SK-N-SH (cell line): ENCODE data around the gene IMPDH1. TPM values are rescaled to one million over a fixed set of nuclear protein-coding genes. Genes with fewer than 3 reads are reported as not detected.

Source experiments
- CTCF ChIA-PET: fragments of 300-600, 350-600 bp; formaldehyde crosslinking; extraction: SDS; loops from one replicate; lab custom pipeline; 2021; lab: Yijun Ruan, JAX
- POLR2A ChIA-PET: fragments of 350-600 bp; sonication (Branson Sonifier 250); formaldehyde crosslinking; extraction: SDS; loops from one replicate; lab custom pipeline; 2020; ENCODE audit warnings: antibody characterized with exemption, inconsistent platforms; lab: Yijun Ruan, JAX
- DNase-seq: peaks from one replicate; pipeline ENCODE4 v3.0.0; 2012
- H2AFZ ChIP-seq: fragments of 200-600 bp; sonication (generic); 2 replicates; pipeline ENCODE4 v1.8.1; 2016; ENCODE audit warnings: antibody characterized with exemption, mild to moderate bottlenecking, low read depth
- H3F3A ChIP-seq: fragments of 200-600 bp; sonication (generic); replicated peaks from 2 replicates; pipeline ENCODE3; 2016; ENCODE audit warnings: antibody characterized with exemption, mild to moderate bottlenecking; ENCODE audit not compliant: insufficient read depth
- H3K27ac ChIP-seq, 2 experiments: fragments of 200-500 bp in 1 of 2; fragments of 200-600 bp in 1 of 2; sonication (Bioruptor generic) in 1 of 2; sonication (generic), shearing (Covaris generic) in 1 of 2; 2 replicates each; pipeline versions ENCODE4 v1.5.1 to v1.6.1; 2014 to 2016; ENCODE audit warnings: low read depth in 2 of 2, inconsistent platforms in 1 of 2, low read length in 1 of 2, mild to moderate bottlenecking in 1 of 2, mixed read lengths in 1 of 2
- H3K27me3 ChIP-seq: fragments of 200-600 bp; sonication (generic), shearing (Covaris generic); 2 replicates; pipeline ENCODE4 v1.6.1; 2016; ENCODE audit warnings: mixed run types; ENCODE audit not compliant: insufficient read depth
- H3K36me3 ChIP-seq, 2 experiments: fragments of 200-500 bp in 1 of 2; fragments of 200-600 bp in 1 of 2; sonication (Bioruptor generic) in 1 of 2; sonication (generic) in 1 of 2; replicated peaks in 1 of 2; 2 replicates each; pipeline versions ENCODE3 to v1.5.1; 2014 to 2016; ENCODE audit warnings: low read length in 1 of 2, mild to moderate bottlenecking in 1 of 2; ENCODE audit not compliant: insufficient read depth in 2 of 2, control insufficient read depth in 1 of 2
- H3K4me1 ChIP-seq, 2 experiments: fragments of 200-500 bp in 1 of 2; fragments of 200-600 bp in 1 of 2; sonication (Bioruptor generic) in 1 of 2; sonication (generic), shearing (Covaris generic) in 1 of 2; 2 replicates each; pipeline versions ENCODE4 v1.5.1 to v1.6.1; 2014 to 2016; ENCODE audit warnings: low read depth in 1 of 2, low read length in 1 of 2, mixed run types in 1 of 2; ENCODE audit not compliant: insufficient read depth in 2 of 2, control insufficient read depth in 1 of 2
- H3K4me2 ChIP-seq: fragments of 200-600 bp; sonication (generic), shearing (Covaris generic); 2 replicates; pipeline ENCODE4 v1.6.1; 2017; ENCODE audit warnings: mixed run types
- H3K4me3 ChIP-seq, 2 experiments: fragments of 200-500 bp in 1 of 2; fragments of 200-600 bp in 1 of 2; sonication (Bioruptor generic) in 1 of 2; sonication (generic), shearing (Covaris generic) in 1 of 2; 2 replicates each; pipeline versions ENCODE4 v1.5.1 to v1.8.1; 2014 to 2016; ENCODE audit warnings: low read depth in 2 of 2, inconsistent platforms in 1 of 2, low read length in 1 of 2, mild to moderate bottlenecking in 1 of 2, mixed read lengths in 1 of 2, moderate library complexity in 1 of 2
- H3K79me2 ChIP-seq: fragments of 200-600 bp; sonication (generic); 2 replicates; pipeline ENCODE4 v1.8.1; 2017; ENCODE audit warnings: mild to moderate bottlenecking; ENCODE audit not compliant: insufficient read depth
- H3K9ac ChIP-seq: fragments of 200-600 bp; sonication (generic); 2 replicates; pipeline ENCODE4 v1.6.1; 2017; ENCODE audit warnings: mixed run types
- H3K9me2 ChIP-seq: fragments of 200-600 bp; sonication (generic); 2 replicates; pipeline ENCODE4 v1.6.1; 2017; ENCODE audit warnings: mixed run types
- H3K9me3 ChIP-seq: fragments of 200-600 bp; sonication (generic); 2 replicates; pipeline ENCODE4 v1.6.1; 2017; ENCODE audit warnings: mixed run types, mild to moderate bottlenecking, moderate library complexity
- H4K20me1 ChIP-seq: fragments of 200-600 bp; sonication (generic); 2 replicates; pipeline ENCODE4 v1.6.1; 2017; ENCODE audit warnings: mild to moderate bottlenecking, mixed run types; ENCODE audit not compliant: insufficient read depth
- ELF1 ChIP-seq: IDR thresholded peaks from 2 replicates; pipeline ENCODE4 v1.4.0; 2012
- FOSL2 ChIP-seq: IDR thresholded peaks from 2 replicates; pipeline ENCODE4 v1.4.0; 2012; ENCODE audit warnings: low read depth, mild to moderate bottlenecking, moderate library complexity, borderline replicate concordance
- FOXM1 ChIP-seq: IDR thresholded peaks from 2 replicates; pipeline ENCODE4 v1.4.0; 2012; ENCODE audit warnings: low read depth, mild to moderate bottlenecking
- GATA2 ChIP-seq: sonication (generic); formaldehyde crosslinking; IDR thresholded peaks from 2 replicates; pipeline ENCODE4 v1.5.0; 2020; ENCODE audit warnings: mild to moderate bottlenecking, missing genetic modification reagents
- NRF1 ChIP-seq: IDR thresholded peaks from 2 replicates; pipeline ENCODE4 v1.6.1; 2012; ENCODE audit warnings: low read depth, mild to moderate bottlenecking, low read length
- POLR2AphosphoS5 ChIP-seq: IDR thresholded peaks from 2 replicates; pipeline ENCODE4 v1.6.1; 2012; ENCODE audit warnings: low read depth, low read length
- RCOR1 ChIP-seq: fragments of 150-350 bp; IDR thresholded peaks from 2 replicates; pipeline ENCODE4 v1.6.1; 2017; ENCODE audit warnings: antibody characterized with exemption, low read length
- RXRA ChIP-seq: IDR thresholded peaks from 2 replicates; pipeline ENCODE4 v1.4.0; 2012; ENCODE audit warnings: low read depth, mild to moderate bottlenecking, borderline replicate concordance
- SMC3 ChIP-seq: IDR thresholded peaks from 2 replicates; pipeline ENCODE4 v1.6.1; 2012; ENCODE audit warnings: low read depth, low read length, improper control_type of control experiment
- TAF1 ChIP-seq: IDR thresholded peaks from 2 replicates; pipeline ENCODE4 v1.6.1; 2012; ENCODE audit warnings: low read depth, mild to moderate bottlenecking, low read length, moderate library complexity, borderline replicate concordance
- TCF12 ChIP-seq: IDR thresholded peaks from 2 replicates; pipeline ENCODE4 v1.4.0; 2012
- WGBS: methylation state at CpG from one replicate; pipeline ENCODE4 v1.1.6; 2017; ENCODE audit warnings: low lambda C conversion rate; 5-methylcytosine and 5-hydroxymethylcytosine counted together
- polyA plus RNA-seq, 3 experiments: library from polyadenylated mRNA; depleted of rRNA; stranded (reverse); fragments of >200 nt; gene quantifications; 2 replicates each; pipeline ENCODE4 v1.2.3, GENCODE V29; 2012
- TF ChIP-seq, protein P1 (sequence below): IDR thresholded peaks from 2 replicates; pipeline ENCODE4; 2012
- TF ChIP-seq, protein P2 (sequence below): IDR thresholded peaks from 2 replicates; pipeline ENCODE4 v1.4.0; 2012; ENCODE audit warnings: low read depth, borderline replicate concordance
- TF ChIP-seq, protein P3 (sequence below): IDR thresholded peaks from 2 replicates; pipeline ENCODE4 v1.6.1; 2012; ENCODE audit warnings: mild to moderate bottlenecking, low read depth, low read length, moderate library complexity

Gene IMPDH1
- polyA plus RNA-seq, 1 of the 3 experiments (the other 2 are of a cell fraction) = 80.4 TPM

DNA sequence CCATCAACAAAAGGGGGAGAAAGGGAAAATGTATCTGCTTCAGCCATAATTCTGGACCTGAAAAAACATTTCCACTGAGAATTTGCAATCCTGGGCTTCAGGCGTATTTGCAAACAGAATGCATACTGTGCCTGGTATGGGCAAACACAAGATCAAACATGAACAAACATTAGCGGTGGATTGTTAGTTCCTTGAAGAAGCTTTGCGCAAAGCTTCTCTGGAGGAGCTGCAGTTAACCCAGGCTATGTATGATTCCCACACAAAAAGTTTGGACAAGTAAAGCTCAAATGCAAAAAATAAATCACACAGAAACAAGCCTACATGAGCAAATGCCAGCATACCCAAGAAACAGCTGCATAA lies 25.5 kb upstream of the IMPDH1 start:
- WGBS = 85% methylated on average over 3 of the region's 3 CpGs
- Histone ChIP-seq H3K4me3 (no peak overlapping the region), H3K9ac (no peak overlapping the region), H3K27me3 (no peaks in the 10 kb centered on the region), H3K4me2 (no peak overlapping the region), H3K36me3 (no peaks in the 10 kb centered on the region), H3K4me1 (0 out of 4 replicates have a peak, but pooled peaks cover 0 to 7% of the 10 kb centered on the region in 2 experiments), H3K27ac (no peak overlapping the region), H3K9me3 (no peaks in the 10 kb centered on the region), H4K20me1 (no peaks in the 10 kb centered on the region), H3K79me2 (no peaks in the 10 kb centered on the region), H3K9me2 (no peaks in the 10 kb centered on the region), H2AFZ (0 out of 2 replicates have a peak overlapping the region, but pooled peaks have one; percentile 40)
- no peak for DNase-seq
- POLR2A ChIA-PET = interaction anchor here (0.8 to 1.2 kb wide), 2 partner anchors 20 to 92 kb away, joined by 3 to 4 read pairs; partner anchors contain the start of genes HILPDA and RBM28
- CTCF ChIA-PET = interaction anchor here (0.8 to 44.5 kb wide), 8 partner anchors 8 to 448 kb away, joined by 3 to 1901 read pairs (median 17); partner anchors contain the start of genes HILPDA and IMPDH1
- TF ChIP-seq FOSL2 (no peak), FOXM1 (no peak)
- TF ChIP-seq, all 33 proteins: peak for 0
- H3F3A ChIP-seq = peaks cover 4% of the 10 kb centered on the region

DNA sequence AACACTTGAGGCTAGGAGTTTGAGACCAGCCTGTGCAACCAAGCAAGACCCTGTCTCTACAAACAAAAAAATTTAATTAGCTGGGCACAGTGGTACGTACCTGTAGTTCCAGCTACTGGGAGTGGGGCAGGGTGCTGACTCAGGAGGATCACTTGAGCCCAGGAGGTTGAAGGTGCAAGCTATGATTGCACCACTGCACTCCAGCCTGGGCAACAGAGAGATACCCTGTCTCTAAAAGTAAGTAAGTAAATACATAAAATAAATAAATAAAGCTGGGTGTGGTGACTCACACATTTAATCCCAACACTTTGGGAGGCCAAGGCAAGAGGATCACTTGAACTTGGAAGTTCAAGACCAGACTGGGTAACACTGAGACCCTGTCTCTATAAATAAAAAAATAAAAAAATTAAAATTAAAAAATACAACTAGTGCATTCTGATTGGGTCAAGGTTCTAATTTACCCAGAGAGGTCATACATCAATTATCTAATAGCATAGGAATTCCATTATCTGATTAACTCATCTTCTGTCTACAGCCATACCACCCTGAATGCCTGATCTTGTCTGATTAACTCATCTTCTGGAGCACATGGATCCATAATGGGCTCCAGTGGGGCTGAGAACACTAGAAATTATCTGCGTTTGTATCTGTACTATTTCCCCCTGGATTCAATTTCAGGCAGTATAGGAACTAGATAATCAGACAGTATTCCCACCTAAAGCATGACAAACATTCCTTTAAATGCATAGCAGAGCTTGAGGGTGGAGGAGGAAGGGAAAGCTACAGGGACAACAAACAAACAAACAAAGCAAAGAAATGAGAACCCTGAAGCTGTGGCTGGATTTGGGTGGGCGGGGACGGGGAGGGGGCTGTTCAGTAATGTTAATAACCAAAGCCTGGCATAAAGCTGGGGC lies 24.9 kb upstream of the IMPDH1 start:
- H3K9me2 ChIP-seq = no peaks in the 10 kb centered on the region
- WGBS = 57% methylated on average over 4 of the region's 4 CpGs
- H3K4me1 ChIP-seq = 0 out of 4 replicates have a peak, but pooled peaks cover 0 to 7% of the 10 kb centered on the region in 2 experiments
- peak; percentile 19; the same call in 1 of the 2 replicates for TF ChIP-seq TCF12
- no peak for TF ChIP-seq POLR2AphosphoS5
- TF ChIP-seq, protein P1, sequence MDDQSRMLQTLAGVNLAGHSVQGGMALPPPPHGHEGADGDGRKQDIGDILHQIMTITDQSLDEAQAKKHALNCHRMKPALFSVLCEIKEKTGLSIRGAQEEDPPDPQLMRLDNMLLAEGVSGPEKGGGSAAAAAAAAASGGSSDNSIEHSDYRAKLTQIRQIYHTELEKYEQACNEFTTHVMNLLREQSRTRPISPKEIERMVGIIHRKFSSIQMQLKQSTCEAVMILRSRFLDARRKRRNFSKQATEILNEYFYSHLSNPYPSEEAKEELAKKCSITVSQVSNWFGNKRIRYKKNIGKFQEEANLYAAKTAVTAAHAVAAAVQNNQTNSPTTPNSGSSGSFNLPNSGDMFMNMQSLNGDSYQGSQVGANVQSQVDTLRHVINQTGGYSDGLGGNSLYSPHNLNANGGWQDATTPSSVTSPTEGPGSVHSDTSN = no peak
- TF ChIP-seq RCOR1 = peak; percentile 44
- TF ChIP-seq, all 33 proteins: peak for 2
- Histone ChIP-seq H3K79me2 (no peaks in the 10 kb centered on the region), H3K4me2 (no peak overlapping the region), H3K27ac (no peak overlapping the region), H3K36me3 (no peaks in the 10 kb centered on the region), H2AFZ (peak overlapping the region; percentile 40; the same call in 1 of the 2 replicates), H3K4me3 (no peak overlapping the region), H3K27me3 (no peaks in the 10 kb centered on the region), H3F3A (peaks cover 4% of the 10 kb centered on the region), H4K20me1 (no peaks in the 10 kb centered on the region), H3K9ac (no peak overlapping the region), H3K9me3 (no peaks in the 10 kb centered on the region)
- CTCF ChIA-PET = interaction anchor here (0.8 to 44.5 kb wide), 8 partner anchors 8 to 449 kb away, joined by 3 to 1901 read pairs (median 17); partner anchors contain the start of genes HILPDA and IMPDH1
- no peak for DNase-seq
- POLR2A ChIA-PET = interaction anchor here (0.8 to 1.2 kb wide), 2 partner anchors 21 to 91 kb away, joined by 3 to 4 read pairs; partner anchors contain the start of genes HILPDA and RBM28

DNA sequence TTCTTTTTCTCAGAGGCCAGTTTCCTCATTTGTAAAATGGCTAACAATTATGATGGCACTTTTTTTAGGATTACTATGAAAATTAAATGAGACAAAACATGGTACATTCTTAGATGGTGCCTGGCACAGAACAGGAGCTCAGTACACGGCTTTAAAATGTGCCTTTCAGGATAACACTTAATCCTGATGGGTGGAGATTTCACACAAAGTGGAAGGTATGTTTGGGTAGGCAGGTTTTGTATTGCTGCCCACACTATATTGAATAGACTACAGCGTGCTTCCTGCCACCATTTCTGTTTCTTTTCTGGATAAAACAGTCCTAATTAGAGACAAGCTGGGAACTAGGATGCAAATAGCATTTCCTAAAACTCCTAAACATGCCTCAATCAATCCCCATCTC lies 22.0 kb upstream of the IMPDH1 start:
- ChIA-PET POLR2A (no interaction called here), CTCF (interaction anchor here (1.0 to 44.5 kb wide), 8 partner anchors 9 to 452 kb away, joined by 3 to 1901 read pairs (median 14); partner anchors contain the start of genes HILPDA, IMPDH1 and RBM28)
- H2AFZ ChIP-seq = no peak overlapping the region
- H3K4me1 ChIP-seq = 0 out of 4 replicates have a peak, but pooled peaks cover 0 to 7% of the 10 kb centered on the region in 2 experiments
- no peaks in the 10 kb centered on the region for H3K36me3 ChIP-seq
- H3K9ac ChIP-seq = no peak overlapping the region
- H3K4me3 ChIP-seq = no peak overlapping the region
- peaks cover 4% of the 10 kb centered on the region for H3F3A ChIP-seq
- WGBS = 71% methylated on average over 2 of the region's 2 CpGs
- H3K9me3 ChIP-seq = no peaks in the 10 kb centered on the region
- H3K27me3 ChIP-seq = no peaks in the 10 kb centered on the region
- H3K9me2 ChIP-seq = no peaks in the 10 kb centered on the region
- TF ChIP-seq GATA2 (no peak), FOSL2 (no peak), NRF1 (no peak), ELF1 (no peak), TAF1 (no peak), TCF12 (no peak), RCOR1 (no peak), SMC3 (no peak), RXRA (no peak)
- TF ChIP-seq, protein P2, sequence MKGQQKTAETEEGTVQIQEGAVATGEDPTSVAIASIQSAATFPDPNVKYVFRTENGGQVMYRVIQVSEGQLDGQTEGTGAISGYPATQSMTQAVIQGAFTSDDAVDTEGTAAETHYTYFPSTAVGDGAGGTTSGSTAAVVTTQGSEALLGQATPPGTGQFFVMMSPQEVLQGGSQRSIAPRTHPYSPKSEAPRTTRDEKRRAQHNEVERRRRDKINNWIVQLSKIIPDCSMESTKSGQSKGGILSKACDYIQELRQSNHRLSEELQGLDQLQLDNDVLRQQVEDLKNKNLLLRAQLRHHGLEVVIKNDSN = no peak
- TF ChIP-seq, protein P3, sequence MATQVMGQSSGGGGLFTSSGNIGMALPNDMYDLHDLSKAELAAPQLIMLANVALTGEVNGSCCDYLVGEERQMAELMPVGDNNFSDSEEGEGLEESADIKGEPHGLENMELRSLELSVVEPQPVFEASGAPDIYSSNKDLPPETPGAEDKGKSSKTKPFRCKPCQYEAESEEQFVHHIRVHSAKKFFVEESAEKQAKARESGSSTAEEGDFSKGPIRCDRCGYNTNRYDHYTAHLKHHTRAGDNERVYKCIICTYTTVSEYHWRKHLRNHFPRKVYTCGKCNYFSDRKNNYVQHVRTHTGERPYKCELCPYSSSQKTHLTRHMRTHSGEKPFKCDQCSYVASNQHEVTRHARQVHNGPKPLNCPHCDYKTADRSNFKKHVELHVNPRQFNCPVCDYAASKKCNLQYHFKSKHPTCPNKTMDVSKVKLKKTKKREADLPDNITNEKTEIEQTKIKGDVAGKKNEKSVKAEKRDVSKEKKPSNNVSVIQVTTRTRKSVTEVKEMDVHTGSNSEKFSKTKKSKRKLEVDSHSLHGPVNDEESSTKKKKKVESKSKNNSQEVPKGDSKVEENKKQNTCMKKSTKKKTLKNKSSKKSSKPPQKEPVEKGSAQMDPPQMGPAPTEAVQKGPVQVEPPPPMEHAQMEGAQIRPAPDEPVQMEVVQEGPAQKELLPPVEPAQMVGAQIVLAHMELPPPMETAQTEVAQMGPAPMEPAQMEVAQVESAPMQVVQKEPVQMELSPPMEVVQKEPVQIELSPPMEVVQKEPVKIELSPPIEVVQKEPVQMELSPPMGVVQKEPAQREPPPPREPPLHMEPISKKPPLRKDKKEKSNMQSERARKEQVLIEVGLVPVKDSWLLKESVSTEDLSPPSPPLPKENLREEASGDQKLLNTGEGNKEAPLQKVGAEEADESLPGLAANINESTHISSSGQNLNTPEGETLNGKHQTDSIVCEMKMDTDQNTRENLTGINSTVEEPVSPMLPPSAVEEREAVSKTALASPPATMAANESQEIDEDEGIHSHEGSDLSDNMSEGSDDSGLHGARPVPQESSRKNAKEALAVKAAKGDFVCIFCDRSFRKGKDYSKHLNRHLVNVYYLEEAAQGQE = no peak
- TF ChIP-seq, all 33 proteins: peak for 0
- no peaks in the 10 kb centered on the region for H4K20me1 ChIP-seq
- no peak for DNase-seq
- H3K79me2 ChIP-seq = no peaks in the 10 kb centered on the region
- no peak overlapping the region for H3K4me2 ChIP-seq
- no peak overlapping the region for H3K27ac ChIP-seq
